Mesenchymal stem cell (in vitro differentiated cells and primary cell): ENCODE data around the gene WDFY1.

ENCODE experiments used
- DNase-seq: peaks from one replicate; pipeline ENCODE4 v3.0.0-alpha.2; 2013
- H2AFZ ChIP-seq: one replicate; pipeline ENCODE4 v1.6.1; 2013; ENCODE audit warnings: low read depth, mild to moderate bottlenecking, control low read depth, inconsistent platforms, low read length, moderate library complexity
- H2AK5ac ChIP-seq: 2 replicates; pipeline ENCODE4 v1.6.1; 2013; ENCODE audit warnings: low read length, moderate library complexity, mild to moderate bottlenecking, inconsistent platforms; ENCODE audit not compliant: severe bottlenecking
- H2BK120ac ChIP-seq: one replicate; pipeline ENCODE4 v1.6.1; 2013; ENCODE audit warnings: low read depth, mild to moderate bottlenecking, inconsistent platforms, low read length, moderate library complexity
- H2BK12ac ChIP-seq, 2 experiments: one replicate each; pipeline ENCODE4 v1.6.1; 2013; ENCODE audit warnings: inconsistent platforms in 2 of 2, low read length in 2 of 2, mild to moderate bottlenecking in 2 of 2, moderate library complexity in 2 of 2, control low read depth in 1 of 2
- H2BK15ac ChIP-seq: one replicate; pipeline ENCODE4 v1.6.1; 2013; ENCODE audit warnings: mild to moderate bottlenecking, low read depth, inconsistent platforms; ENCODE audit not compliant: poor library complexity, severe bottlenecking
- H2BK5ac ChIP-seq: 2 replicates; pipeline ENCODE4 v1.6.1; 2013; ENCODE audit warnings: low read depth, mild to moderate bottlenecking, low read length, control low read depth, inconsistent platforms; ENCODE audit not compliant: poor library complexity, severe bottlenecking
- H3K14ac ChIP-seq, 2 experiments: one replicate each; pipeline ENCODE4 v1.6.1; 2013; ENCODE audit warnings: inconsistent platforms in 2 of 2, low read length in 2 of 2, control low read depth in 1 of 2, mild to moderate bottlenecking in 1 of 2, moderate library complexity in 1 of 2
- H3K18ac ChIP-seq, 2 experiments: one replicate each; pipeline ENCODE4 v1.6.1; 2013; ENCODE audit warnings: inconsistent platforms in 2 of 2, low read length in 2 of 2, control low read depth in 1 of 2, low read depth in 1 of 2, mild to moderate bottlenecking in 1 of 2
- H3K23ac ChIP-seq, 2 experiments: one replicate each; pipeline ENCODE4 v1.6.1; 2013; ENCODE audit warnings: inconsistent platforms in 2 of 2, low read length in 2 of 2, mild to moderate bottlenecking in 2 of 2, moderate library complexity in 2 of 2, control low read depth in 1 of 2
- H3K27ac ChIP-seq: 2 replicates; pipeline ENCODE4 v1.5.1; 2013; ENCODE audit warnings: mild to moderate bottlenecking, moderate library complexity, low read length, control low read depth, inconsistent platforms; ENCODE audit not compliant: poor library complexity, severe bottlenecking
- H3K27me3 ChIP-seq, 2 experiments: 2 replicates each; pipeline versions ENCODE4 v1.6.1 to v1.7.0; 2013; ENCODE audit warnings: low read length in 2 of 2, mild to moderate bottlenecking in 2 of 2, moderate library complexity in 2 of 2, control low read depth in 1 of 2, inconsistent platforms in 1 of 2; ENCODE audit not compliant: control insufficient read depth in 1 of 2, insufficient read depth in 1 of 2
- H3K36me3 ChIP-seq, 2 experiments: 2 replicates each; pipeline versions ENCODE4 v1.6.1 to v1.7.0; 2013; ENCODE audit warnings: low read length in 2 of 2, control low read depth in 1 of 2, inconsistent platforms in 1 of 2, low read depth in 1 of 2, mild to moderate bottlenecking in 1 of 2; ENCODE audit not compliant: insufficient read depth in 2 of 2, control insufficient read depth in 1 of 2
- H3K4ac ChIP-seq, 2 experiments: one replicate each; pipeline ENCODE4 v1.6.1; 2013; ENCODE audit warnings: inconsistent platforms in 2 of 2, low read length in 2 of 2, mild to moderate bottlenecking in 2 of 2, moderate library complexity in 2 of 2, control low read depth in 1 of 2, low read depth in 1 of 2
- H3K4me1 ChIP-seq: 2 replicates; pipeline ENCODE4 v1.6.1; 2013; ENCODE audit warnings: low read depth, low read length, control low read depth; ENCODE audit not compliant: control insufficient read depth, insufficient read depth
- H3K4me2 ChIP-seq: 2 replicates; pipeline ENCODE4 v1.6.1; 2013; ENCODE audit warnings: low read length, mild to moderate bottlenecking, inconsistent platforms; ENCODE audit not compliant: poor library complexity, severe bottlenecking
- H3K4me3 ChIP-seq, 2 experiments: 2 replicates each; pipeline versions ENCODE4 v1.5.1 to v1.7.0; 2013; ENCODE audit warnings: low read length in 2 of 2, mild to moderate bottlenecking in 2 of 2, control low read depth in 1 of 2, low read depth in 1 of 2; ENCODE audit not compliant: insufficient read depth in 1 of 2
- H3K79me1 ChIP-seq: replicated peaks from 2 replicates; pipeline ENCODE4 v1.6.1; 2013; ENCODE audit warnings: mild to moderate bottlenecking, control low read depth, low read length, inconsistent platforms; ENCODE audit not compliant: poor library complexity, severe bottlenecking
- H3K9ac ChIP-seq: 2 replicates; pipeline ENCODE4 v1.7.0; 2013; ENCODE audit warnings: mild to moderate bottlenecking, low read length, moderate library complexity
- H3K9me3 ChIP-seq: 2 replicates; pipeline ENCODE4 v1.7.0; 2013; ENCODE audit warnings: mild to moderate bottlenecking, low read length; ENCODE audit not compliant: control insufficient read depth
- H4K8ac ChIP-seq: one replicate; pipeline ENCODE4 v1.6.1; 2013; ENCODE audit warnings: inconsistent platforms, mild to moderate bottlenecking, low read length, moderate library complexity
- H4K91ac ChIP-seq: one replicate; pipeline ENCODE4 v1.6.1; 2013; ENCODE audit warnings: mild to moderate bottlenecking, low read length, inconsistent platforms
- WGBS: methylation state at CpG from one replicate; pipeline ENCODE4 v1.1.7; 2013; ENCODE audit warnings: mixed read lengths; 5-methylcytosine and 5-hydroxymethylcytosine counted together

WDFY1 gene

GRCh38 chr2:223929571-223930102 lies 15.5 kb downstream of the WDFY1 start:
- H3K14ac ChIP-seq: no peak overlapping the region
- no peak overlapping the region for H2BK15ac ChIP-seq
- no peak overlapping the region for H2BK120ac ChIP-seq
- peaks cover 0 to 4% of the 10 kb centered on the region in 2 experiments for H3K36me3 ChIP-seq
- H3K9me3 ChIP-seq: peaks cover 17% of the 10 kb centered on the region
- no peak overlapping the region for H4K8ac ChIP-seq
- H3K4me3 ChIP-seq: no peak overlapping the region
- no peak overlapping the region for H2BK5ac ChIP-seq
- no peak for DNase-seq
- H3K79me1 ChIP-seq: peaks cover 23% of the 10 kb centered on the region
- H3K9ac ChIP-seq: no peak overlapping the region
- H3K23ac ChIP-seq: no peak overlapping the region
- no peak overlapping the region for H3K4me2 ChIP-seq
- H3K4me1 ChIP-seq: peaks cover 11% of the 10 kb centered on the region
- H2AK5ac ChIP-seq: no peak overlapping the region
- H2AFZ ChIP-seq: no peak overlapping the region
- H3K18ac ChIP-seq: no peak overlapping the region
- no peaks in the 10 kb centered on the region for H3K27me3 ChIP-seq
- no peak overlapping the region for H4K91ac ChIP-seq
- H3K27ac ChIP-seq: no peak overlapping the region
- H2BK12ac ChIP-seq: no peak overlapping the region
- 78% methylated on average over 3 of the region's 4 CpGs for whole genome bisulfite sequencing
- H3K4ac ChIP-seq: no peak overlapping the region

- no peak overlapping the region for H2AK5ac ChIP-seq
- H3K14ac ChIP-seq: peak overlapping the region in 1 of 2 experiments; percentile 57
- peaks cover 0 to 4% of the 10 kb centered on the region in 2 experiments for H3K36me3 ChIP-seq
- no peak overlapping the region for H2BK120ac ChIP-seq
- H2BK12ac ChIP-seq: no peak overlapping the region
- H3K4me3 ChIP-seq: no peak overlapping the region
- H2BK5ac ChIP-seq: no peak overlapping the region
- H3K18ac ChIP-seq: no peak overlapping the region
- H2BK15ac ChIP-seq: no peak overlapping the region
- peaks cover 17% of the 10 kb centered on the region for H3K9me3 ChIP-seq
- H4K8ac ChIP-seq: no peak overlapping the region
- 96% methylated on average over 7 of the region's 7 CpGs for WGBS
- no peak overlapping the region for H3K4me2 ChIP-seq
- no peak for DNase-seq
- no peak overlapping the region for H3K4ac ChIP-seq
- no peak overlapping the region for H2AFZ ChIP-seq
- no peak overlapping the region for H3K9ac ChIP-seq
- no peak overlapping the region for H3K27ac ChIP-seq
- H3K27me3 ChIP-seq: no peaks in the 10 kb centered on the region
- no peak overlapping the region for H3K23ac ChIP-seq
- no peak overlapping the region for H4K91ac ChIP-seq
- peaks cover 5% of the 10 kb centered on the region for H3K4me1 ChIP-seq
- peaks cover 23% of the 10 kb centered on the region for H3K79me1 ChIP-seq
Observed at GRCh38 chr2:223928113-223929006, 16.8 kb downstream of the WDFY1 start.

GRCh38 chr2:223925106-223925505 lies 20.0 kb downstream of the WDFY1 start:
- Histone ChIP-seq H2BK15ac (no peak overlapping the region), H3K9ac (no peak overlapping the region), H4K8ac (no peak overlapping the region), H3K23ac (no peak overlapping the region), H2AFZ (no peak overlapping the region), H3K27ac (no peak overlapping the region), H3K4ac (no peak overlapping the region), H2BK120ac (no peak overlapping the region), H2BK5ac (no peak overlapping the region), H3K14ac (no peak overlapping the region), H3K36me3 (peaks cover 4 to 10% of the 10 kb centered on the region in 2 experiments), H3K79me1 (peaks cover 22% of the 10 kb centered on the region), H2AK5ac (no peak overlapping the region), H2BK12ac (no peak overlapping the region), H3K18ac (no peak overlapping the region), H3K9me3 (peaks cover 17% of the 10 kb centered on the region), H3K4me1 (no peaks in the 10 kb centered on the region), H3K27me3 (no peaks in the 10 kb centered on the region), H4K91ac (no peak overlapping the region), H3K4me3 (no peak overlapping the region), H3K4me2 (no peak overlapping the region)
- DNase-seq: peak; percentile 28
- WGBS: 100% methylated on average over 2 of the region's 3 CpGs

GRCh38 chr2:223923976-223924375 lies 21.2 kb downstream of the WDFY1 start:
- no peak overlapping the region for H3K23ac ChIP-seq
- H3K4me3 ChIP-seq: no peak overlapping the region
- H4K8ac ChIP-seq: no peak overlapping the region
- DNase-seq: no peak
- H3K14ac ChIP-seq: no peak overlapping the region
- H3K27me3 ChIP-seq: no peaks in the 10 kb centered on the region
- H3K79me1 ChIP-seq: peaks cover 23% of the 10 kb centered on the region
- H2AK5ac ChIP-seq: no peak overlapping the region
- no peak overlapping the region for H2BK120ac ChIP-seq
- H2AFZ ChIP-seq: no peak overlapping the region
- H2BK15ac ChIP-seq: no peak overlapping the region
- H2BK5ac ChIP-seq: no peak overlapping the region
- 93% methylated on average over 1 of the region's 2 CpGs for WGBS
- H3K27ac ChIP-seq: no peak overlapping the region
- H3K4ac ChIP-seq: no peak overlapping the region
- peaks cover under 1% of the 10 kb centered on the region for H3K4me1 ChIP-seq
- H4K91ac ChIP-seq: no peak overlapping the region
- H3K18ac ChIP-seq: no peak overlapping the region
- H3K36me3 ChIP-seq: peaks cover 7 to 15% of the 10 kb centered on the region in 2 experiments
- H3K9me3 ChIP-seq: peaks cover 17% of the 10 kb centered on the region
- H3K4me2 ChIP-seq: no peak overlapping the region
- no peak overlapping the region for H3K9ac ChIP-seq
- H2BK12ac ChIP-seq: no peak overlapping the region
